CD4-positive, CD25-positive, alpha-beta regulatory T cell (primary cell): ENCODE data around the gene C10orf71. TPM values are rescaled to one million over a fixed set of nuclear protein-coding genes. Genes with fewer than 3 reads are reported as not detected.

ENCODE experiments used
- ATAC-seq, 2 donors: fragments of 150-1000 bp; cut with Tn5 transposase; one replicate each; pipeline ENCODE4 v1.10.0; 2021; ENCODE audit warnings: low read depth in 2 of 2, moderate number of reproducible peaks in 2 of 2, moderate library complexity in 1 of 2
- DNase-seq, 3 donors: peaks; one replicate each; pipeline versions ENCODE4 v3.0.0 to v3.0.0-alpha.2; 2012 to 2022; ENCODE audit warnings: mixed read lengths in 1 of 3
- H3K27ac ChIP-seq: one replicate; pipeline ENCODE4 v1.7.0; 2013; ENCODE audit warnings: mild to moderate bottlenecking, low read length; ENCODE audit not compliant: insufficient read depth, poor library complexity, severe bottlenecking
- H3K27me3 ChIP-seq: one replicate; pipeline ENCODE4 v1.7.0; 2013; ENCODE audit warnings: low read length; ENCODE audit not compliant: control insufficient read depth, insufficient read depth
- H3K36me3 ChIP-seq: one replicate; pipeline ENCODE4 v1.7.0; 2013; ENCODE audit warnings: mild to moderate bottlenecking, low read length, moderate library complexity; ENCODE audit not compliant: control insufficient read depth, insufficient read depth
- H3K4me1 ChIP-seq: 2 replicates; pipeline ENCODE4 v1.7.0; 2013; ENCODE audit warnings: mild to moderate bottlenecking, low read length; ENCODE audit not compliant: insufficient read depth, control insufficient read depth, poor library complexity, severe bottlenecking
- H3K4me3 ChIP-seq: one replicate; pipeline ENCODE4 v1.7.0; 2013; ENCODE audit warnings: low read depth, mild to moderate bottlenecking, low read length, moderate library complexity
- H3K9me3 ChIP-seq, 2 experiments: 1 replicate in 1 of 2; 2 replicates in 1 of 2; pipeline ENCODE4 v1.7.0; 2013; ENCODE audit warnings: low read length in 2 of 2, mild to moderate bottlenecking in 1 of 2, moderate library complexity in 1 of 2; ENCODE audit not compliant: control insufficient read depth in 2 of 2
- H3K27ac Mint-ChIP-seq, 3 donors: one replicate each; pipeline ENCODE4 v1.8.0; 2020 to 2022; ENCODE audit warnings: mild to moderate bottlenecking in 3 of 3, mixed read lengths in 3 of 3, moderate library complexity in 2 of 3
- H3K27me3 Mint-ChIP-seq: one replicate; pipeline ENCODE4 v1.8.0; 2022; ENCODE audit warnings: mild to moderate bottlenecking, mixed read lengths
- H3K36me3 Mint-ChIP-seq: one replicate; pipeline ENCODE4 v1.8.0; 2020; ENCODE audit warnings: mixed read lengths
- H3K4me1 Mint-ChIP-seq, 4 donors: one replicate each; pipeline ENCODE4 v1.8.0; 2020 to 2022; ENCODE audit warnings: mixed read lengths in 4 of 4, mild to moderate bottlenecking in 1 of 4
- H3K4me3 Mint-ChIP-seq, 4 donors: one replicate each; pipeline ENCODE4 v1.8.0; 2020 to 2022; ENCODE audit warnings: mild to moderate bottlenecking in 4 of 4, mixed read lengths in 4 of 4, moderate library complexity in 3 of 4
- H3K9me3 Mint-ChIP-seq, 7 donors: one replicate each; pipeline ENCODE4 v1.8.0; 2020 to 2022; ENCODE audit warnings: mixed read lengths in 7 of 7, mild to moderate bottlenecking in 3 of 7, moderate library complexity in 2 of 7
- polyA plus RNA-seq, 4 donors: library from polyadenylated mRNA; unstranded; fragments of 300-500 nt; fragmentation: Illumina TruSeq; gene quantifications; one replicate each; pipeline ENCODE4 v1.2.3, GENCODE V29; 2021
- total RNA-seq: library from RNA; stranded (reverse); gene quantifications from one replicate; pipeline ENCODE4 v1.2.3, GENCODE V29; 2022

Gene C10orf71
- total and polyA plus RNA-seq, 5 donors from 2014 or later, result not detected

DNA sequence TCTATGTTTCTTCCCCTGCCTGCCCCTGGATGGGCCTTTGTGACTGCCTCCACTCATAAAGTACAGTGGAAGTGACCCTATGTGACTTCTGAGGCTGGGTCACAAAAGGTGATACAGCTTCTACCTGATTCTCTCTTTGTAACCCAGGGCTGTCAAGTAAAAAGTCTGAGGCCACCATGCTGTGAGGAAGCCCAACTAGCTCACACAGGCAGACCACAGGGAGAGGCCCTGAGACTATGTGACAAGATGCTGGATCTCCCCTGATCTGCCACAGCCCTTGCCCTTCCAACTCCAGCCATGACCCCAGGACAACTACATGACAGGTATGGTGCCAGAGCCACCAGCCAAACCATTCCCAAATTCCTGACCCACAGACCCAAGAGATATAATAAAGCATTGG, 51.2 kb downstream of the C10orf71 start:
- no peak for ATAC-seq
- no peak overlapping the region for H3K27ac ChIP-seq
- peaks cover 0 to 5% of the 10 kb centered on the region in 2 experiments for H3K9me3 ChIP-seq
- H3K4me1 ChIP-seq, result no peaks in the 10 kb centered on the region
- H3K36me3 Mint-ChIP-seq, result no peaks in the 10 kb centered on the region
- no peaks in the 10 kb centered on the region for H3K27me3 ChIP-seq
- no peak overlapping the region for H3K27ac Mint-ChIP-seq
- H3K27me3 Mint-ChIP-seq, result peaks cover 10% of the 10 kb centered on the region
- H3K4me3 Mint-ChIP-seq, result no peak overlapping the region
- DNase-seq, result no peak
- peaks cover 0 to 10% (median 0%) of the 10 kb centered on the region in 7 donors for H3K9me3 Mint-ChIP-seq
- H3K36me3 ChIP-seq, result no peaks in the 10 kb centered on the region
- H3K4me3 ChIP-seq, result no peak overlapping the region
- no peaks in the 10 kb centered on the region for H3K4me1 Mint-ChIP-seq

DNA sequence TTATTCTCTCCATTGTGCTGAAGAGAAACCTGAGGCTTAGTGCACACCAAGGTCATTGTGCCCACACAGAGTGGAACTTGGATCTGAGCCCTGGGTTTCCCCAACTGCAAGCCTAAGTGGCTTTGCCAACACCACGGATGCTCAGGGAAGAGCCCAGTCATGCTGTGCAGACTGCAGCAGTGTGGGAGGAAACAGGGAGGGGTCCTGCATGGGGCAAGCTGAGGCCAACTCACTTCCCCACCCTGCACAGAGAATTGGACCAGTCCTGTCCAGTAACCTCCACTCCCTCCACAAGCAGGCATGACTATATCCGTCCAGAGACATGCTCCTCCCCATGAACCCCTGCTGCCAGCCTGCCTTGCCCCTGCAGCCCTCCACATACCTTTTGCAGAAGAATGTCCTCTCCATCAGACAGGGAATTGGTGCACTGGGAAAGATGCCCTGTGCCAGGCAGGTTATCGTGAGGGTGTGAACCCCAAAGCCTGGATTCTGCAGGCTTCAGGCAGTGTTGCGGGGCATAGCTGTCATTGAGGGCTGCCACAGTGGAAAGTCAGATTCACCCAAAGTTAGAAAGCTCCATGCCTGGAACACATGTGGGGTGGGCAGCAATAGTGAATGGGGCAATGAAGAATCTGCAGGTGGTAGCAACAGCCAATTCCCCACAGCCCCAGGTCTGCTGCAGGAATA, 52.0 kb downstream of the C10orf71 start:
- H3K4me1 Mint-ChIP-seq, result no peaks in the 10 kb centered on the region

DNA sequence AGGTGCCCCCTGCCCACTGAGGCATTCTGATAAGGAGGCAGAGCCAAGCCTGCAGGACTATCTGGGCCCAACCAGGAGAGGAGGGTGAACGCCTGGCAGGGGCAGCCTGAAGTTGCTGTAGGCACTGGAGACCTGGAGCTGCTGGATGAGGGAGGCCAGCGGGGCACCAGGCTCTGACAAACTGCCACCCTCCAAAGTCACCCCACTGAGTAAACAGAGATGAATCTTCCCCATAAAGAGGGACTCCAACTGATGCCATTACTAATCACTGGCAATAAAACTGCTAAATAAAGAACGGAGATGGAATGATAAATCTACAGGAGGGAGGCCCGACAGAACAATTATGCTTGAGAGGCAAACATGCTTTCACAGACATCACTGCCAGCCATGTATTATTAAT, 52.7 kb downstream of the C10orf71 start:
- no peaks in the 10 kb centered on the region for H3K36me3 ChIP-seq
- no peak overlapping the region for H3K4me3 ChIP-seq
- Mint-ChIP-seq H3K36me3 (no peaks in the 10 kb centered on the region), H3K27me3 (peaks cover 16% of the 10 kb centered on the region), H3K9me3 (peaks cover 0 to 10% (median 2%) of the 10 kb centered on the region in 7 donors), H3K27ac (no peak overlapping the region), H3K4me3 (no peak overlapping the region), H3K4me1 (no peaks in the 10 kb centered on the region)
- no peak for DNase-seq
- no peak for ATAC-seq
- H3K27ac ChIP-seq, result no peak overlapping the region
- H3K4me1 ChIP-seq, result no peaks in the 10 kb centered on the region
- peaks cover 0 to 5% of the 10 kb centered on the region in 2 experiments for H3K9me3 ChIP-seq
- H3K27me3 ChIP-seq, result no peaks in the 10 kb centered on the region

More for the DNA sequence above, 52.0 kb downstream of the C10orf71 start:
- Histone ChIP-seq H3K4me3 (no peak overlapping the region), H3K27ac (no peak overlapping the region), H3K27me3 (no peaks in the 10 kb centered on the region), H3K4me1 (no peaks in the 10 kb centered on the region), H3K36me3 (no peaks in the 10 kb centered on the region), H3K9me3 (peaks cover 0 to 5% of the 10 kb centered on the region in 2 experiments)
- H3K27ac Mint-ChIP-seq, result no peak overlapping the region
- peaks cover 0 to 10% (median under 1%) of the 10 kb centered on the region in 7 donors for H3K9me3 Mint-ChIP-seq
- no peaks in the 10 kb centered on the region for H3K36me3 Mint-ChIP-seq
- peaks cover 12% of the 10 kb centered on the region for H3K27me3 Mint-ChIP-seq
- ATAC-seq (no peak), DNase-seq (no peak)
- H3K4me3 Mint-ChIP-seq, result no peak overlapping the region

DNA sequence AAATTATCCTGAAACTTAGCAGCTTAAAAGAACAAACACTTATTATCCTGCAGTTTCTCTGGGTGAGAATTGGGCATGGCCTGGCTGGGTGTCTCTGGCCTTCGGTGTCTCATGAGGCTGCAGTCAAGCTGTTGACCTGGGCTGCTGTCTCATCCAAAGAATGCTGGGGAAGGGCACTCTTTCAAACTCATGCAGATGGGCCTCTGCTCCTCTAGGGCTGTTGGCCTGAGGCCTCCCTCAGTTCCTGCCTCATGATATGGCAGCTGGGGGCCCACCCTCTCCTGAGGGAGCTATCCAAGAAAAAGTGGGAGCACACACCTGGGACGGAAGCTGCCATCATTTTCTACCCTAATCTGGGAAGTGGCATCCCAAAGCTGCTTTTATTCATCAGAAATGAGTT, 53.4 kb downstream of the C10orf71 start:
- no peaks in the 10 kb centered on the region for H3K4me1 Mint-ChIP-seq
- H3K4me3 ChIP-seq, result no peak overlapping the region
- H3K27ac Mint-ChIP-seq, result no peak overlapping the region
- H3K36me3 Mint-ChIP-seq, result no peaks in the 10 kb centered on the region
- no peak for DNase-seq
- H3K9me3 Mint-ChIP-seq, result peaks cover 0 to 10% (median 2%) of the 10 kb centered on the region in 7 donors
- no peaks in the 10 kb centered on the region for H3K36me3 ChIP-seq
- ATAC-seq, result no peak
- no peak overlapping the region for H3K4me3 Mint-ChIP-seq
- no peaks in the 10 kb centered on the region for H3K27me3 ChIP-seq
- H3K27me3 Mint-ChIP-seq, result peaks cover 16% of the 10 kb centered on the region
- H3K27ac ChIP-seq, result no peak overlapping the region
- H3K9me3 ChIP-seq, result peaks cover 0 to 5% of the 10 kb centered on the region in 2 experiments
- H3K4me1 ChIP-seq, result no peaks in the 10 kb centered on the region

DNA sequence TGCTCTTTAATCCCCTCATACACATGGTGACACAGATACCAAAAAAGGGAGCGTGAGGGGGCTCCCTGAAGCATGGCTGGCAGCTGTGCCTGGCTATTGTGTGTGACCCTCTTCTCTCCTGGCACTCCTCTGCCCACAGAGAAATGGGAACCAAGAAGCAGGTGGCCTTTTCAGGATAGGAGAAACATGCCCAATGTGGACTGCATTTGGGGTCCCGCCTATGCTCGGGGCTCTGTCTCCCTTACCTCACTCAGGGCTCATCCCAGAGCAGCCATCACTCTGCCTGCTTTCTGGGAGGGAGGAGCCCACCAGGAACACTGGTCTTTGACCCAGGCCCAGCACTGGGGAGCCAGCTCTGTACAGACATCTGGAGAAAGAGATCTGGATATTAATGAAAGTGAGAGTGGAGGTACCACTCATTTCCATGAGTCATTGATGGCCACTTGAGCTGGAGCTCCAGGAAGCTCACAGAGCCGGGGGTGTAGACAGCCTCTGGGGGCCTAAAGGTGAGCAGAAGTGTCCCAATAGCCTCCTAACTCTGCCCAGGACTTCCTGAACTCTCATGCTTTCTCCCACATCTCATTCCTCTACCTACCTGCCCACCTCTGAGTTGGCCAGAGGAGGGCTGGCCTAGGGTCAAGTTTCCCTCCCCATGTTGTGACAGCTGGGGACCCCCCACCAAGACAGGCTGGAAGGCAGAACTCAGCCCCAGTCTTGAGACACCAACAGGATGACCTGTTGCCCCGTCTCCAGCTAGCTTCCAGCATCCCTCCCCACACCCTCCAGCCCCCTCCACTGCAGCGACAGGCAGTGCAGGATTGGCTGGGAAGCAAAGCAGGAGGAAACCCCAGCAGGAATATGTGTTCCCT, 54.3 kb downstream of the C10orf71 start:
- H3K27me3 ChIP-seq, result no peaks in the 10 kb centered on the region
- H3K4me3 Mint-ChIP-seq, result no peak overlapping the region
- H3K27me3 Mint-ChIP-seq, result peaks cover 16% of the 10 kb centered on the region
- no peaks in the 10 kb centered on the region for H3K4me1 Mint-ChIP-seq
- H3K27ac Mint-ChIP-seq, result no peak overlapping the region
- no peaks in the 10 kb centered on the region for H3K36me3 Mint-ChIP-seq
- peaks cover 0 to 5% of the 10 kb centered on the region in 2 experiments for H3K9me3 ChIP-seq
- peaks cover 0 to 10% (median 2%) of the 10 kb centered on the region in 7 donors for H3K9me3 Mint-ChIP-seq
- H3K27ac ChIP-seq, result no peak overlapping the region
- H3K36me3 ChIP-seq, result no peaks in the 10 kb centered on the region
- H3K4me1 ChIP-seq, result no peaks in the 10 kb centered on the region
- peak in 1 of 2 donors; percentile 15 for ATAC-seq
- no peak overlapping the region for H3K4me3 ChIP-seq
- DNase-seq, result no peak

DNA sequence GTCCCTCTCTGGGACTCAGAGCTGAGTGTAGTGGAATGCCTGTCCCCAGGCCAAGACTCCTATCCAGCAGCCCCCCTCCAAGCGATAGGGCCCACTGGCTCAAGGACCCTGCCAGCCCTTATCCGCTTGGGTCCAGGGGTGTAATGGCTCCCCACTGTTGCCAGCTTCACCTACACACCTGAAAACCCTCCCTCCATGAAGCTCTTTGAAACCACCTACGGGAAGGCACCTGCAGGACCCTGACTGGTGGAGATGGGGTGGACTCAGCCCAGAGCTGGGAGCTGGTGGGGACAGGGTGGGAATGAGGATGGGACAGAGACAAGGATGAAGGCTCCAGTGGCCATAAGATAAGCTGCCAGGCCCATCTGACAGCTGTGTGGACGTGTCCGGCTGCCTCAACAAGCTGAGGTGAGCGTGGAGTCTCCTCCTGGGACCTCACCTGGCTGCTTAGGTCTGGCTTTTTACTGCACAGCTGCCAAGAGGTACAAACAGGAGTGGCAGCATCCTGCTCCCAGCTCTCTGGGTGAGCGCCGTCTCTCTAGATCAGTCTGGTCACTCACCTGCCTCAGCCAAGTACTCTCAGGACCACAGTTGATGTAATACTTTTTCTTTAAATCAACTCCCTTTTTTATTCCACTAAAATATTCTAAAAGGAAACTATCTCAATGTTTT, 55.1 kb downstream of the C10orf71 start:
- peaks cover 16% of the 10 kb centered on the region for H3K27me3 Mint-ChIP-seq
- H3K4me1 ChIP-seq, result no peaks in the 10 kb centered on the region
- ATAC-seq, result no peak
- no peaks in the 10 kb centered on the region for H3K36me3 Mint-ChIP-seq
- H3K4me3 Mint-ChIP-seq, result no peak overlapping the region
- H3K4me3 ChIP-seq, result no peak overlapping the region
- H3K9me3 Mint-ChIP-seq, result peaks cover 0 to 10% (median 2%) of the 10 kb centered on the region in 7 donors
- no peaks in the 10 kb centered on the region for H3K27me3 ChIP-seq
- H3K4me1 Mint-ChIP-seq, result no peaks in the 10 kb centered on the region
- H3K27ac Mint-ChIP-seq, result no peak overlapping the region
- H3K27ac ChIP-seq, result no peak overlapping the region
- peaks cover 0 to 5% of the 10 kb centered on the region in 2 experiments for H3K9me3 ChIP-seq
- H3K36me3 ChIP-seq, result no peaks in the 10 kb centered on the region
- DNase-seq, result no peak

DNA sequence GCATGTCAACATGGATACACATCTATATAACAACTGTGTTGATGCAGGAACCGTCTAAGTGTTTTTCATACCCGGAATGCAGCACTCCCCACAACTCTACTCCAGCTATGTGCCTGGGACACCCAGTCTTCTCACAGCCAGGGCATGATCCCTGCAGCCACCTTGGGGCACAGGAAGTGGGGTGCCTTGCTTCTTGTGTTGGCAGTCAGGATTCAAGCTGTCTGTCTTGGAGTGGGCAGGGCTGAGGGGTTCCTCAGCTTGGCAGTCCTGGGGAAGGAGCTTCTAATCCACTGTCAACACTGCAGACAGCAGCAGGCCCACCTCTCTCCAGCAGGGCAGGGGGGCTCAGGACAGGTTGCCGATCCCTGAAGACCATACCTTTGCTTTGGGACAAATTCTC, 55.6 kb downstream of the C10orf71 start:
- Histone ChIP-seq H3K4me3 (no peak overlapping the region), H3K27me3 (no peaks in the 10 kb centered on the region), H3K27ac (no peak overlapping the region), H3K36me3 (no peaks in the 10 kb centered on the region), H3K4me1 (no peaks in the 10 kb centered on the region), H3K9me3 (peaks cover 0 to 5% of the 10 kb centered on the region in 2 experiments)
- DNase-seq (no peak), ATAC-seq (no peak)
- Mint-ChIP-seq H3K36me3 (no peaks in the 10 kb centered on the region), H3K27ac (no peak overlapping the region), H3K4me3 (no peak overlapping the region), H3K4me1 (no peaks in the 10 kb centered on the region), H3K27me3 (peaks cover 15% of the 10 kb centered on the region), H3K9me3 (peaks cover 0 to 10% (median 2%) of the 10 kb centered on the region in 7 donors)
